ENCODE data around the gene THAP4. TPM values are rescaled to one million over a fixed set of nuclear protein-coding genes. Genes with fewer than 3 reads are reported as not detected.
"Not testable (repeated sequence)": the region's sequence is repeated elsewhere in the genome, so short reads cannot be mapped to it uniquely, and the experiment has no call there.

The THAP4 gene
- total RNA-seq, 1 experiment from 2014 or later, result 71.9 TPM

DNA sequence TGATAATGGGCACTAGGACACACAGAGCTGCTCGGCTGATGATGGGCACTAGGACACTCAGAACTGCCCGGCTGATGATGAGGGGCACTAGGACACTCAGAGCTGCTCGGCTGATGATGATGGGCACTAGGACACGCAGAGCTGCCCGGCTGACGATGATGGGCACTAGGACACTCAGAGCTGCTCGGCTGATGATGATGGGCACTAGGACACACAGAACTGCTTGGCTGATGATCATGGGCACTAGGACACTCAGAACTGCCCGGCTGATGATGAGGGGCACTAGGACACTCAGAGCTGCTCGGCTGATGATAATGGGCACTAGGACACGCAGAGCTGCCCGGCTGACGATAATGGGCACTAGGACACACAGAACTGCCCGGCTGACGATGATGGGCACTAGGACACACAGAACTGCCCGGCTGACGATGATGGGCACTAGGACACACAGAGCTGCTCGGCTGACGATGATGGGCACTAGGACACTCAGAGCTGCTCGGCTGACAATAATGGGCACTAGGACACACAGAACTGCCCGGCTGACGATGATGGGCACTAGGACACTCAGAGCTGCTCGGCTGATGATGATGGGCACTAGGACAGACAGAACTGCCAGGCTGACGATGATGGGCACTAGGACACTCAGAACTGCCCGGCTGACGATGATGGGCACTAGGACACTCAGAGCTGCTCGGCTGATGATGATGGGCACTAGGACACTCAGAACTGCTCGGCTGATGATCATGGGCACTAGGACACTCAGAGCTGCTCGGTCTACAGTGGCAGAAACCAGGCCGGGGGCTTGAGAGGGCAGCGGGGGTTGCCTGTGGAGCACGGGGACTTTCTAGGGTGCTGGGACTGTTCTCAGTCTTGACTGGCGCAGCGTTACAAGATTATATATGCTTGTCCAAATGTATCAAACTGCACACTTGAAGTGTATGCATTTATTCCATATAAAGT is 46.2 kb downstream of the THAP4 start:
- DNase-seq (ENCODE audit: extremely low read depth, low read depth), result not testable (repeated sequence)

DNA sequence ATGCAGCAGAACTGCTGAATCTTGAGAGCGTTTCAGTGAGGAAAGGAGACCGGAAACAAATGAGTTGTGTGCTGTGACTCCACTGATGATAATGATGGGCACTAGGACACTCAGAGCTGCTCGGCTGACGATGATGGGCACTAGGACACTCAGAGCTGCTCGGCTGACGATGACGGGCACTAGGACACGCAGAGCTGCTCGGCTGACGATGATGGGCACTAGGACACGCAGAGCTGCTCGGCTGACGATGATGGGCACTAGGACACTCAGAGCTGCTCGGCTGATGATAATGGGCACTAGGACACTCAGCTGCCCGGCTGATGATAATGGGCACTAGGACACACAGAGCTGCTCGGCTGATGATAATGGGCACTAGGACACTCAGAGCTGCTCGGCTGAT is 47.1 kb downstream of the THAP4 start:
- not testable (repeated sequence) for DNase-seq (ENCODE audit: extremely low read depth, low read depth)

DNA sequence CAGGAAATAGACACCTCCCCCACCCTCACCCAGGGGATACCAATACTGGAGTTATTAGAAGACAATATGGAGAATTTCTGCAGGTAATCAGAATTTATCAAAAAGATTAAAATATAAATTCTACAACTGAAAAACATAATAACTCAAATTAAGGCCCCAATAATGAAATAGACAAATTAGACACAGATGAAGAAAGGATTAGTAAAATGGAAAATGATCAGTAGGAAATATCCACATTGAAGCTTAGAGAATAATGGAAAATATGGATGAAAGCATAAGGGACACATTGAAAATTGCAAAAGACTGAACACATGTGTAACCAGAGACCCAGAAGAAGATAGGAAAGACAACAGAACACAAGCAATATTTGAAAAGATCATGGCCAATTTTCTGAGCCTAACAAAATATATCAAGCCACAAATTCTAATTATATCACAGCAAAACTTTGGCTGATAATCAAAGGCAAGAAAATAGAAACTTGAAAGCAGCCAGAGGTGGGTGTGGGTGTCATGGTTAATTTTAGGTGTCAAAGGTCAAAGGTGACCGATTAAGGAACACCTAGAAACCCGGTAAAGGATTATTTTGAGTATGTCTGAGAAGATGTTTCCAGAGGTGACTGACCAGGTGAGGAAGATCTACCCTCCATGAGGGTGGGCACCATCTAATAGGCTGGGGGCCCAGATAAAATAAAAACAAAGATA is 50.2 kb downstream of the THAP4 start:
- DNase-seq (ENCODE audit: extremely low read depth, low read depth), result no peak

DNA sequence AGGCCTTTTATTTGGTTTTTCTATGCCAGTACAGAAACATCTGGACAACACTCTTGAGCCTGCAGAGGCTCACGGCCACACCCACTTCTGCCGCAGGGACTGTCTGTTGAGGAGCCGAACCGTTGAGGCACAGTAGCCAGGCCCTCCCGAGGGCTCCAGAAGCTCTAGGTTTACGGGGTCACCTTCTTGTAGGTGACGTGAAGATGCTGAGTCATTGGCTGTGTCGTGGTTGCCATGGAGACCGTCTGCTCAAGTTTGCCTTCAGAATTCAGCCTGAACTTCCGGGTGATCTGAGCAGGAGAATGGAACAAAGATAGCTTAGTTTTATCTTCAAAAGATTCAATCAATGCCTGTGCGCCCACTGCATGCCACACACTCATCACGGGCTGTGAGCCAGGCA is 52.5 kb downstream of the THAP4 start:
- no peak for DNase-seq (ENCODE audit: extremely low read depth, low read depth)

DNA sequence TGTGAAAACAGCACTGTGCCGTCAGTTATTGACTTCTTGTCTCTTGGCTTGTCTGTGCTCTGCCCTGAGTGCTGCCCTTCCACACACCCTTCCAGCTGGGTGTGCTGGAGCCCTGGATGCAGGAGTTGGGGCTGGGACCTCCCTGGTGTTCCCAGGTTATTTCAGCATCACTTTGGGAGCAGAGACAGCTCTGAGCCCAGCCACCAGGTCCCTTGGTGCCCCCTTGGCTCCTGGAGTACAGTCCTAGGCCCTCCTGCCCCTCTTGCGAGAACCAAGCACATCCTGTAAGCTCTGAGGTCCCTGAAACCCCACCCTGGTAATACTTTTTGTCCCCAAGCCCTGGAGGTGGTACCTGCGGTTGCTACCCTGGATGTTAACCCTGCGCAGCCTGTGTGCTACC is 54.2 kb downstream of the THAP4 start:
- DNase-seq (ENCODE audit: extremely low read depth, low read depth), result no peak

DNA sequence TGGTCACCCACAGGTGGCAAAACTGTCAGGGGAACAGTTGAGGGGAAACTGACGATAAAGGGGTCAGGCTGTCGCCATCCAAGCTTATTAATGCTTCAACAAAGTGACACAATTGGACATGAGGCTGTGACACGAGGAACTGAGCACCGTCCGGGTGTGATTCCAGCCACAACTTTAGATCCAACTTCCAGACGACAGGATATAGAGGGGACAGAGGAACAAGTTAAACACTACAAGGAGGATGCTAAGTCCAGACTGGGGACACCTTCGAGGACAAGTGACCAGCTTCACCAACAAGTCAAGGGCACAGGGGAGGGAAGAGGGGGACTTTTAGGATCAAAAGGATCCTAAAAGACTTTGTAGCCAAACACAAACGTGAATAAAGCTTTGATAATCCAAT is 54.6 kb downstream of the THAP4 start:
- no peak for DNase-seq (ENCODE audit: extremely low read depth, low read depth)

DNA sequence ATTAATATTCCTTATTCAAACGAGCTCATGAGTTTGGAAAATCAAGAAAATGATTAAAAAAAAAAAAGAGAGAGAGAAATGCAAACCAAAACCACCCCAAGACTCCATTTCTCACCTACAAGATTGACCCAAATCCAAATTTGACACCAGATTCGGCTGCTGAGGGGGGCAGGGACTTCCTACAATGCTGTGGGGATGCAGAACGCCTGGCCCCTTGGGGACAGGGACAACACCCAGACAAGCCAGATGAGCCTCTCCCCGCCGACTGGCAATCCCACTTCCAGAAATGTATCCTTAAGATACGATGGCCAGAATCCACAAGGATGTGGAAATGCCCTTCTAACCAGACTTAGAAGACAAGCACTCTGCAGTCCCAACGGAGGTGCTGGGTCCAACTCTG is 57.7 kb downstream of the THAP4 start:
- no peak for DNase-seq (ENCODE audit: extremely low read depth, low read depth)

DNA sequence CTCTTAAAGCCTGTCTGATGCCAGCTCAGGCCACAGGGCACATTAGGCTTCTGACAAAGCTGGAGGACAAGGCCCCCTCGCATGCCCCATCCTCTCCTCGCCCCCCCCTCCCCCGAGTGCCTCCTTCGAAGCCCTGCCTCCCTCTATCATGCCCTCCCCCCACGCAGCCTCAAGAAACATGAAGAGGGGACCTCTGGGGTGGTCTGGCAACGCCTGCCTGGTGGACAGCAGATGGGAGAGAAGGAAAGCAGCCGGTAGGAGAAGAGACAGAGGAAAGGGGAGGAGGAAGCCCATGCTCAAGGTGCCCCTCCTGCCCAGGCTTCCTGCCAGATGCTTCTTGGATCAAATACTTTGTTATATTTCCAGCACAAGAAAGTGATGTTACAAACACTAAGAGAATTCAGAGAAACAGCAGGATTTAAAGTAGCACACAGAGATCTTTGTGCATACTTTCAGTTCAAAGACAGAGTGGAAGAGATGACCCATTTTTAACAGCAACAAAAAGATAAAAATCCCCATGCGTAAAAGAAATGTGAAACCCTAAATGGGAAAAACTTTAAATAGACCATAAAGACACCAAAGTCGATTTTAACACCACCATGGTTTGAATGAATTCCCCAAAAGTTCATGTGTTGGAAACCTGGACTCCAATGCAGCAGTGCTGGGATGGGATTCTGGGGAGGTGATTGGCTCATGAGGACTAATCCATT is 59.4 kb downstream of the THAP4 start:
- no peak for DNase-seq (ENCODE audit: extremely low read depth, low read depth)

DNA sequence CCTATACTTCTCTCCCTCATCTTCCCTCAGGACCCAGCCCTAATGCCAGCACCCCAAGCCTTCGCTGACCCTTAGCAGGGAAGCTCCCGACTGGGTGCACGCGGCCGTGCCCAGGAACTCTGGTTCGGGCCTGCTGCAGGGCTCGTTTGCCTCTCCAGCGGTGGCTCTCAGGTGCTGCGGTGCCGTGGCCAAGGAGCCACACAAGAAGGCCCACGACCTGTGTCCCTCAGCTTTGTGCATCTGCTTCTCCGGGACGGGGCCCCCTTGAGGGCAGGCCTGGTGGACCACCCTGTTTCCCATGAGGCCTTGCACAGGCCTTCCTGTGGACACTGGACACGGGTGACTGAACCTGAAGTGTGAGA is 60.7 kb downstream of the THAP4 start:
- DNase-seq (ENCODE audit: extremely low read depth, low read depth), result no peak

DNA sequence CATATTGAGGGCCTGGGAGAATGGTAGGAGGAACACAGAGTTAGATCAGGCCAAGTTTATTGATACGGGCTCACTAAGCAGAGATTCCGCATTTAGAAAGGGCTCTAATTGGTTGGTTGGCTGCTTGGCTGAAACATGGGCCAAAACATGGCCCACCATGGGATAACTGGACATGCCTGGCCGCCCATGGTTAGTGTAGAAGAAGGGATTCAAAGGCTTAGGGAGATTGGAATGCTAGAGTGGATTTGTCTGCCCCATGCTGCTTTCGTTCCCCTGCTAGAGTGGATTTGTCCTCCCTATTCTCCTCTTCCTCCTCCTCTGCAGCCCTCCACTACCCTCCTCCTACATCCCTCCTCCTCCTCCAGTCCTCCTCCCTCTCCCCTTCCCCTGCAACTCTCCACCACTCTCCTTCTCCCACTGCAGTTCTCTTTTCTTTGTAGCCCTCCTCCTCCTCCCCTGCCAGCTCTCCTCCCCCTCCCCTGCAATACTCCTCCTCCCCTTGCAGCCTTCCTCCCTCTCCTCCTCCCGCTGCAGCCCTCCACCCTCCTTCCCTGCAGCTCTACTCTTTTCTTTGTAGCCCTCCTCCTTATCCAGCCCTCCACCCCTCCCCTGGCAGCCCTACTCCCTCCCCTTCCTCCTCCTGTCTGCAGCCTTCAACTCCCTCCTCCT is 61.2 kb downstream of the THAP4 start:
- no peak for DNase-seq (ENCODE audit: extremely low read depth, low read depth)

DNA sequence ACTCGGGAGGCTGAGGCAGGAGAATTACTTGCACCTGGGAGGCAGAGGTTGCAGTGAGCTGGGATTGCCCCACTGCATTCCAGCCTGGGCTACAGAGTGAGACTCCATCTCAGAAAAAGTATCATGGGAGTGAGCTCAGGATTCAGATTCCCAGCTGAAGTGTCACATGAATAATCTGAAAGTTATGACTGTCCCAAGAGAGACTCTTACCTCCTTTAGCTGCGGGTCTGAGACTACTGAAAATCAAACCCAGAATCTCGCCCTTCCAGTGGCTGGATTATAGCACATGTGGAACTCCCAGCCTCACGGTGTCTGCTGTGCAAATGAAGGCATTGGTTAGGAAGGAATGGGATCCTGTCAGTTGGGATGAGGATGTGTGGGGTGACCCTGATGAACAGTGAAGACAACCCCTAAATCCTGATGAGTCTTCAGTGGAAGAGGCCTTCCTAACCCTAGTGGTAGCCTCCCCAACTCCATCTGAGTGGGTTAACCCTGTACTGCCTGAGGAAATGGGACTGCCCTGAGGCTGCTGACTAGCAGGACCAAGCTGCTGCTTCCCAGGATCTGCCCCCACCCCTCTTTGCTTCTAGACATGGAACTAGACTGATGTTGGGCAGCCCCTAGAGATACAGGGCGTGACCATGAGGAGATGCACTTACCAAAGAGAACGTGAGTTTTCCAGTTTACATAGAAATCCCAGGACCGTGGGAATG is 61.9 kb downstream of the THAP4 start:
- no peak for DNase-seq (ENCODE audit: extremely low read depth, low read depth)

DNA sequence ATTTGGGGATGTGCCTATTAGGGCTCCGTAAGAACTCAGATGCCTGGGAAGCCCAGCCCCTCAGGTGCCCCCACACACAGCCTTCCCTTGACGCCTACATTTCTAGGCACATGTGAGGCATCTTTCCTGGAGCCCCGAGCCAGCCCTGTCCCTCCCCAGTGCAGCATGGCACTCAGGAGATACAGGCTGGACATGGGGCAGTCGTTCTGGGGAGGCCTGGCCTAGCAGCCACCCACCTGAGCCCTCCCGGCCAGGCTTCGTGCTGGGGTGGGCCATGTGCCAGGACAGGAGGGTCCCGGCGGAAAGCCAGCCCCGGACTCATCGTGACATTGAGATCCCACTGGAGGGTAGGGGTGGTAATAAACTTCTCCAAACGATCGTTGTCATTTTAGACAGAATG is 63.2 kb downstream of the THAP4 start:
- DNase-seq (ENCODE audit: extremely low read depth, low read depth), result no peak

DNA sequence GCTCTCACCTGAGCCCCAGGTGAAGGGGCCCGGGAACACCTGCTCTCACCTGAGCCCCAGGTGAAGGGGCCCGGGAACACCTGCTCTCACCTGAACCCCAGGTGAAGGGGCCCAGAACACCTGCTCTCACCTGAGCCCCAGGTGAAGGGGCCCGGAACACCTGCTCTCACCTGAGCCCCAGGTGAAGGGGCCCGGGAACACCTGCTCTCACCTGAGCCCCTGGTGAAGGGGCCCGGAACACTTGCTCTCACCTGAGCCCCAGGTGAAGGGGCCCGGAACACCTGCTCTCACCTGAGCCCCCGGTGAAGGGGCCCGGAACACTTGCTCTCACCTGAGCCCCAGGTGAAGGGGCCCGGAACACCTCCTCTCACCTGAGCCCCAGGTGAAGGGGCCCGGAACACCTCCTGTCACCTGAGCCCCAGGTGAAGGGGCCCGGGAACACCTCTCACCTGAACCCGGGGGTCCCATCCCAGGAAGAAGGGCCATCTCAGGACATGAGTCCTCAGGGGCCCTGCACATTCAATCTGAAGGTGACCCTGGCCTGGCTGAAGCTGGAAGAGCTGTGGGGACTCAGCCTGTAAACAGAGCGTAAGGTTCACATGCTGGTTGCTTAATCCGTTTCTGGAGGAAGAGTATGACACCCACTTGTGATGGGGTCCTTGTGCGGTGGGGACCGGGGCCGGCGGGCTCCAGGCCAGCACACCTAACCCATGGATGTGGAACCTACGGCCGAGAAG is 63.9 kb downstream of the THAP4 start:
- not testable (repeated sequence) for DNase-seq (ENCODE audit: extremely low read depth, low read depth)

DNA sequence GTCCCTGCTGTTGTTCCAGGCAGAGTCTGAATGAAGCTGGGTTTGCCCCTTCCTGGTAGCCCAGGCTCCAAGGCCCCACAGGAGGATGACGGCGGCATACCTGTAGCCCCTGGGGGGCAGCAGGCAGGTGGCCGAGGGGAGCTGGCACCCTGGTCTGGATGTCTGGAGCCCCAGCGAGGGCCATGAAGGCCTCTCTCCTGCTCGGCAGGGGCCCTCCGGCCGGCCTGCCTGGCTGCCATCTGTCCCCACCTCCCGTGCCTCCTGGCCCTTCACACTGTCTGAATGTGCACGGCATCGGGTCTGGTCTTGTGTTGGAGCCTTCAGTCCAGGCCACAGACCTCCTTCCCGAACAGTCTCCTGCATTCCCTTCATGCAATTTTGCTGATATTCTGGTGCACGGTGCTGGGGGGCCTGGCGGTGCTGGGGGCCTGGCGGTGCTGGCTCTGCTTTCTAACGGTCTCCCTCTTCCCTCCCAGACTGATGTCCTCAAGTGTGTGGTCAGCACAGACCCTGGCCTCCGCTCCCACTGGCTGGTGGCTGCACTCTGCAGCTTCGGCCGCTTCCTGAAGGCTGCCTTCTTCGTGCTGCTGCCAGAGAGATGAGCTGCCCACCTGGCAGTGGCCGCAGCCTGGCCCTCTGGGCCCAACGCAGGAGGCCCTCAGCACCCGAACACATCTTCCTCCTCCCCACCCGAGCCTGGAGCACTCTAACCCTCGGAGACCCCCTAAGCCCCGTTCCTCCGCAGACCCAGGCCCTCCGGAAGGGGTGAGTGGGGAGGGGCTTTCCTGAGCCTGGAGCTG is 64.9 kb downstream of the THAP4 start:
- no peak for DNase-seq (ENCODE audit: extremely low read depth, low read depth)

DNA sequence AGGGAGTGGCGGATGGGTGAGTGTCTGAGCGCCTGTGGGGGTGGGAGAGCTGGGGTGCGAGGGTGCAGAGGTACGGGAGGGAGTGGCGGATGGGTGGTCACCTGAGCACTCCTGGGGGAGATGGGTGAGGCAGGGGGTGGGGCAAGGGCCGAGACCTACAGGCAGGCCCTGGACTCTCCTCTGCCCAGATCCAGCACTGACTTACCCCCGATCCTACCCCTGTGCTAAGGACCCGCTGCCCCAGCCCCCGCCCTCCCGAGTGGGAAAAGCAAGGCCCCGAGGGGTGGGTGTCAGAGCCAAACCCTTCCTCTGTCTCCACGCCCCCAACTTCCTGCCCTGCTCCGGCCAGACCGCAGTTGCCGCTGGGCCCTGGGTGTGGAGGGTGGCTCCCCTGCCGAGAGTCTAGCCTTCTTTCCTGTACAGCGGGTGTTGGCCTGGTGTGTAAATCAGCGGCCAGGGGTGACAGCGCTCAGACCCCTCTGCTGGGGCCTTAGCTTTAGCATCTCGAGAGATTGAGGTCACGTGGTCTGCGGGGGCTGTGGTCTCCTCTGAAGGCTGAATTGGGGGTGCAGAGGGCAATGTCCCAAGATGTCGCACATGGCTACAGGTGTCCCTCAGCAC is 65.9 kb downstream of the THAP4 start:
- no peak for DNase-seq (ENCODE audit: extremely low read depth, low read depth)

DNA sequence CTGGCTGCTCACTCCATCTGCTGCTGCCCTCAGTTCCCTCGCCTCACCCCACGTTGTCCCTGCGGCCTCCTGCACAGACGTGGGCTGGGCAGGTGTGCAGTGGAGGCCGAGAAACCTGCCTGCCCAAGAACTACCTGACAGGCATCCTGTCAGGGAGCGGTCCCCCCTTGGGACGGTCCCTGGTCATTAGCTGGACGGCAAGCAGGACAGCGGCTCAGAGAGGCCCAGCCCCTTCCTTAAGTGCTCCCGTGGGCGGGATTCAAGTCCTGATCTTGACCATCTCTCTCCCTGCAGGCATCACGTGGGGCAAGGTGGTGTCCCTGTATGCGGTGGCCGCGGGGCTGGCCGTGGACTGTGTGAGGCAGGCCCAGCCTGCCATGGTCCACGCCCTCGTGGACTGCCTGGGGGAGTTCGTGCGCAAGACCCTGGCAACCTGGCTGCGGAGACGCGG is 67.1 kb downstream of the THAP4 start:
- no peak for DNase-seq (ENCODE audit: extremely low read depth, low read depth)

DNA sequence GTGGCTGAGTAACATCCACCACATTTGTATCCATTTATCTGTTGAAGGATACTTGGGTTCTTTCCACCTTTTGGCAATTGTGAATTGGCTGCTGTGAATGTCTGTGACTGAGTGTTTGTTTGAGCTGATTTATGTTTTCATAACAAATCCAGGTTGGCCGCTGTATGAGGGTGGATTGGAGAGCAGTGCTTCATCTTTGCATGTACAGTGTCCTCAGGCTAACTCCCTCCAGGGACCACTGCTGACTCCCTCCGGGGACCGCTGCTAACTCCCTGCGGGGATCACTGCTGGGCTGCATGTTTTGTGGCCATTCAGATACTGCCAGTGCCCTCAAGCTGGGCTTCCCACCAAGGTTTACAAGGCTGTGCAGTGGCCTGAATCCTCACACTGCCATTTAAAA is 68.2 kb downstream of the THAP4 start:
- DNase-seq (ENCODE audit: extremely low read depth, low read depth), result no peak

DNA sequence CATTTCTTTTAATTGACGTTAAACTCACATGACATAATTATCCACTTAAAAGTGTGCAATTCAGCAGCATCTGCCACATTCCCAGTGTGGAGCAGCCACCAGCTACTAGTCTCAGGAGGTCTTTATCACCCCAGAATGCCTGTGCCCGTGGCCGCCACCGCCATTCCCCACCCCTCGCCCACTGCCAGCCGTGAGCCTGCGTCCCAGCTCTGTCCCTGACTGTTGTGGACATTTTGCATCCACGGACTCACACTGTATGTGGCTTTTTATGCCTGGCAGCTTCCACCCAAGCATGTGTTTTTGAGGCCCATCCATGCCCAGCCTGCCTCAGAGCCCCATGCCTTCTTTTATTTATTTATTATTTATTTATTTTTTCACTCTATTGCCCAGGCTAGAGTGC is 69.2 kb downstream of the THAP4 start:
- no peak for DNase-seq (ENCODE audit: extremely low read depth, low read depth)

Measured in NCI-H460 (cell line).